ENCODE data around the gene PLEKHG1.

PLEKHG1 gene

DNA sequence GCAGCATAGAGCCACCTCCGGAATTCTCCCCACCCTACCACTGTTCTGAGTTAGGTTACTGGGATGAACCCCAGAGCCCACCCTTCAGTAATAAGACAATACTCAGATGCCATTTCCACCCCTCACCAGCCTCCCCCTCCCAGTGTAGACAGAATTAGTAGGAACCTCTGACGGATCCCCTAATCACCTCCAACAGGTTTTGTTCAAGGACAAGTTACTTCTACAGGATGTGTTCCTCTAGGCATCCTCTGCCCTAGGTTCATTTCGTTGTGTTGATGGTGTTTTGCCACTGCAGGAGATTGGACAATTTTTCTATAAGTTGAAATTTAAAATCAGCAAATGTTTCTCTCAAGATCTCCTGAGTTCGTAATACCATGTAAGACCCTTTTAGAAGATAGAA, 22.8 kb downstream of the PLEKHG1 start:
- DNase-seq = no peak

DNA sequence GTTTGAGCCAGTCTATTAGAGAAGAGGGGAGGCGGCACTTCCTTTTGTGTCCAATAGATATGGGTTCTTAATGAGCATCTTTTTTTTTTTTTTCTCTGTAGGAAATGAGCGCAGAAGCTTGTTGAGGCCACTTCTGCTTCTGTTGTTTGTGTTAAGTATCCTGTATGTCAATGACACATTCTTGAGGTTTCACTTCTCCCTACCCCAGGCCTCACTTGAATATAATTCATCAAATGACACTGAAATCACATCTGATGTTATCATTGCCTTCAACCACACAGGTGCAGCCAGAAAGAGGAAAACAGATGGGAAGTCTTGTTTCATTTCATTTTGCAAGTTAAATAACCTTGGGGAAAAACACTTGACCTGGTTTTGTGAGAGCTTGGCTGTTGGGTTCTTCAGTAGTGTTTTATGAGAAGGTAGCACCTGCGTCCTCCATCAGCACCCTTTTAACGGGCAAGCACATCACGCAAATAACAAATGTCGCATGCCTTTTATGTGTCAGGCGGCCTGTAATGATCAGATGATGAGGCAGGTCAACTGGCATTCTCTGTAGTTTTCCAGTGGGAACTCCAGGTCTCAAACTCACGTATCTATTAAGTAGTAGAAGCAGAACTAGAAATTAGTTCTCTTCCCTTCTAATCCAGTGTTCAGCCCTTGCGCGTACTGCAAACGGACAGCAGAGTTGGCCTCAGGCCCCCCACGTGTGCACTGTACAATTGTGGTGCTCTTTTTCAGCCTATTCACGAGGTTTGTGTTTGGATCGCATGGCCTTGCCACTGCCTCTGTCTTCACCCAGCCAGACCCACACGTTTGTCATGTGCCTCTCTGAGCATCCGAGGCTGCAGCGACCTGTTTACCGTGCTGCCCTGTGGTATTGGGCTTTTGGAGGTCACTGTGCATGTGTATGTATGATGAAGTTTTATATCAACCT, 23.5 kb downstream of the PLEKHG1 start:
- DNase-seq = no peak

DNA sequence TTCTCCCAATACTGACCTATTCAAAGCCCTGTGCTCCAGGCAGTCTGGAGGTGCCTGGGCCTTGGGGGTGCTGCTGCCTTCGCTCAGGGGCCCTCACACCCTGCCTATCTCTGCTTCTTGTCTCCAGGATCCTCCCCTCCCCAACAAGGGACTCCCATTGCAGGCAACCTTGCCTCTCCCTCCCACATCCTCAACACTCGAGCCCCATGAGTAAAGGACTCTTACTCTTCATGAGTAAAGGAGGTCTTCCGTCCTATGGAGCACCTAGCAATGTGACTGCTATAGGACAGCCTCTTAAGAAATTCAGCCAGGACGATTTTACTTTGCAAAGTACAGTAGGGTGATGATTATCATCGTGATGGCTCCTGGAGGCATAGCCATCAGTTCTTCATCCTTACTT, 24.5 kb downstream of the PLEKHG1 start:
- no peak for DNase-seq

DNA sequence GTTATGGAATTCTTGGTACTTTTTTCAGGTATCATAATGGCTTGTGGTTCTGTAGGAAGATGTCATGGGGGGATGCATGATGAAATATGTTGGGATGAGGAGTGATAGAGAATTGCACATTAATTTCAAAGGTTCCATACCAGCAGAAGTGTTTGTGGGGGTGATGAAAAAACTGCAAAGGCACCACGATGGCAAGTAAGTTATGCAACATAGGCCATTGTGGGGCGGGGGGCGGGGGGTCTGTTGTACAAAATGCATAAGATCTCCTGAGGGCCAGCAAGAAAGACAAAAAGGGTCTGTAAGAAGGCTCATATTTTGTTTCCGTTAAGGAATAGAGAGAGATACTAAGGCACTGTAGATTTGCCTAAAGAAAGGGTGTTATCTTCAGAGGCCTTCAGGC, 26.2 kb downstream of the PLEKHG1 start:
- no peak for DNase-seq

DNA sequence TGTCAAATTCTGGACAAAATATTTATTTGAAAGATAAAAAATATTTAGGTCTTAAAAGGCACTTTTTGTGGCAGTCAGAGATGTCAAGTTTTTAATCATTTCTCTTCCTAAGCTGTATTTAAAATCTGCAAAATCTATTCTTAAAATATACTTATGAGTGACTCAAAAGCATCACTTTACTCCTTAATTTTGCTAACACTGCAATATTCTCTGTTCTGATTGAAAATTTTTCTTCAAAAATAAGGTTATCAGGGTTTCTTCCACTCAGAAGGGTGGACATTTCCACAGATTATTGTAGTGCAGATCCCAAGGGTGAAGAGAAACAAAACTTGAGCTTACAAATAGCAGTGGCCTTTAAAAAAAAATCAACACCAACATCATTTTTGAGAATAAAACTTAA, 27.5 kb downstream of the PLEKHG1 start:
- no peak for DNase-seq

DNA sequence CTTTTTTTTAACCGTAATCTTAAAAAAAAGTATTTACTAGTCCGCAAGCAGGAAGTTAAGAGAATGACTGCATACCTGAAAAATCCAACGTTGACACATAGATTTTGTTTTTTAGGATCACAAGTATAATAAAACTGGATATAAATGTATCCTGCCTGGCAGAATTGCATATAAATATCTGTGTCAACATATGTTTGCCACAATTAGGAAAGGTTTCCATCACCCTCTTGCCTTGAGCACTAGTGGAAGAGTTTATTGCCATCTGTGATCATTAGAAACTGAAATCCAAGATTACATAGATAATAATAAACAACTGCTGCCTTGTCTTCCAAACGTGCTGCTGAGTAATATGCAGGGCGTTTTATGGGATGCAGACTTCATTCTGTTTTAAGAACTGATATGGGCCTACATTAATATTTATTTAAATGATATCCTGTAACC, 27.9 kb downstream of the PLEKHG1 start:
- DNase-seq = no peak

DNA sequence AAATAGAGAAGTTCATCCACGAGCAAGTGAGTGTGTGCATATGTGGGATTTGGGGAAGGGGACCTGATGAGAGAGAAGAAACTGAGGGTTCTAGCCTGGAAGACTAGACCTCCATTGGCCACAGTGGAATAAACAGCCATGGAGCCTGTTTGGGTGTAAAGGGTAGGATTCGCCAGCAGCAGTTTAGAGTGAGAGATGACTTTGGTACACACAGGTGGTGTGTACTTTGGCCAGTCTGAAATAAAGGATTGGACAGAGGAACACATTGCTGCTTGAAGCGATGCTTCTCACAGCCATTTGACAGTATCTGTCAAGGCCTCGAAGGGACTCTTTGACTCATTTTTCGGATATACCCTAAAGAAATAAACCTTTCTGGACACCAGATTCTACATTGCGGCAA, 29.2 kb downstream of the PLEKHG1 start:
- no peak for DNase-seq

DNA sequence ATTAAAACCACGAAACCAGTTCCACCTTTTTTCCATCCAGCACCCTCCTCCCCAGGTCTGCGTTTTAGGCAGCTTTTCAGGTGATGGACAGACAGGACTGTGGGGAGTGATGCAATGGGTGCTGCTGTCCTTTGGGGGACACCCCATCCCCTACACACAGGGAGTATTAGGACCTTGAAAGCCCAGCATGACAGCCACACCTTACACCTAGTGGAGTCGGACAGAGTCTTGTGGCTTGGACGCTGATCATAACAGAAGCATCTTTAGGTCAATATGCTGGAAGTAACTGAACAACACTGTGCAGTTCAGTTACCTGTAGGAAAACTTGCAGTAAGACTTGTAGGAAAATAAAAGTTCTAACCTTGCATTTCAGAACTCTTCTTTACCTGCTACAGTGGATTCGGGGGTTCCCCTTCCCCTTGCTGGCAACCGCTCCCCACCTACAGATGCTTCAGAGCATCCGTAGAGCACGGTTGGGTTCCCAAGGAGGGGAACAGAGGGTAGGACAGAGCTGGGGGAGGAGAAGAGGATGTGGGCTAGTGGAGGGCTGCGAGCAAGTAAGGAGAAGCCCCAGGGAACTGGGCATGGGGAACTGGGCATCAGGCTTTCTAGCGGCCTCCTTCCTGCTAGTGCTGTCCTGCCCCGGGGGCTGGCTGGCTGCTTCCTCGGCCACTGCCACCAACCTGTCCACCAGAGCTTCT, 31.7 kb downstream of the PLEKHG1 start:
- no peak for DNase-seq

- DNase-seq = no peak
These were observed 32.4 kb downstream of the PLEKHG1 start for GRCh38 chr6:150631984-150632642.

- no peak for DNase-seq
These were observed 33.2 kb downstream of the PLEKHG1 start for GRCh38 chr6:150632785-150633485.

DNA sequence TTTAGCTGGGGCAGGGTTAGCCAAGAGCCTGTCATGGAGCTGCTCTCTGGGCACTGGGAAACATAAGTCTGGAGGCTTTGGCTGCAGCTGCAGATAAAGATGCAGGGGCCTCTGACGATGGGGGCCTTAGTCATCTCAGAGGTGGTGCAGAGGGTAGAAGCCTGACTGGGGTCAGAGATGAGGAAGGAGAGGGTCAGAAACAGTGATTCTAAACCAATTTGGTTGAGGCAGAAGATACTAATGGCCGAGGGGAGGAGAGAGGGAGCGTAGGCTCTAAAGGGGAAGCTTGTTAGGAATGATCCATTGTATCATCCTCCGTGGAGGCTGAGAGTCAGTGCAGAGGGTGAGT, 33.8 kb downstream of the PLEKHG1 start:
- DNase-seq = no peak

- no peak for DNase-seq
These were observed 34.7 kb downstream of the PLEKHG1 start for GRCh38 chr6:150634176-150634963.

DNA sequence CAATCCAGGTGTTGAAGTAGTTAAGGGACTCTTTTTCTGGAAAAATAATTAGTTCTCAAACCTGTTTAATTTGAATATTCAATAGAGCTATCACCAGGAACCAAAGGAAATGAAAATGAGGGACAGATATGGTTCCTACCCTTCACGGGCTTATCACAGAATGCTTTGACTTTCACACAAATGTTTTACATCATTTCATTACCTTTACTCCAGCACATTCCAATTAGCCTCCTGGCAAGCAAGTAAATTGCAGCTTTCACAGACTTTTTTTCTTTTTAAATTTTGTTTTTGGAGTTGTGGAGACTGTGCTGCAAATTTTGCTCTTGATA, 35.2 kb downstream of the PLEKHG1 start:
- DNase-seq = no peak

- DNase-seq = no peak
These were observed 36.3 kb downstream of the PLEKHG1 start for GRCh38 chr6:150635906-150636514.

DNA sequence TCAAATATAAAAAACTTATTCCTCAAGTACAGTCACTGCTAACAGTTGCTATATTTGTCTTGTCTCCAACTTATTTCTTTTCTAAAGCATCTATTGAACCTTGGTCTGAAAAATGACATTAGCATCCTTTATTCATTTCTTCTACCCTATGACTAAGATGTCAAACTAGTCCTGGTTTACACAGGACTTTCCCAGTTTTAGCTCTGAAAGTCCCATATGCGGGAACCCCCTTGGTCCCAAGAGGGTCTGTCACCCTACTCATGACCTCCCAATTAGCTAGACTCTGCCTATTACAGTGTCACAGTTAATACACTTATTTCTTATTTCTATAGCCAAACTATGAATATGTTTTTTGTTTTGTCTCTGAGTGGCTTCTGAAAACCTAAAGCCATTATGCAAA, 37.1 kb downstream of the PLEKHG1 start:
- no peak for DNase-seq

DNA sequence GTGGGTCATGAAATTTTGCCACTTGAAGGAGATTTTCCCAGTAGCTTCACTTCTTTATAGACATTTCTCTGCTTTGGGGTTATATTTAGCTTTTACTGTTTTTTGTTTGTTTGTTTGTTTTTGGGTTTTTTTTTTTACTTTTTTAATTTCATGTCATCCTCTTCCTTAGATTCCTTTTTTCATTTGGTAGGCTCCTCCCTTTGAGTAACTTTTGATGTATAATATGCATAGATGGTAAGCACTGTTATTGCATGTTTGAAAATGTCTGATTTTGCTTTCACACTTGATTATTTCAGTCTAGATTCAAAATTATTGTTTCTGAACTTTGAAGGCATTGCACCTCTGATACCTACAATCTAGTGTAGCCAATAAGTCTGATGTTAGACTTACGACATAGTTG, 37.6 kb downstream of the PLEKHG1 start:
- no peak for DNase-seq

GRCh38 chr6:150638267-150638666, 38.6 kb downstream of the PLEKHG1 start:
- no peak for DNase-seq

DNA sequence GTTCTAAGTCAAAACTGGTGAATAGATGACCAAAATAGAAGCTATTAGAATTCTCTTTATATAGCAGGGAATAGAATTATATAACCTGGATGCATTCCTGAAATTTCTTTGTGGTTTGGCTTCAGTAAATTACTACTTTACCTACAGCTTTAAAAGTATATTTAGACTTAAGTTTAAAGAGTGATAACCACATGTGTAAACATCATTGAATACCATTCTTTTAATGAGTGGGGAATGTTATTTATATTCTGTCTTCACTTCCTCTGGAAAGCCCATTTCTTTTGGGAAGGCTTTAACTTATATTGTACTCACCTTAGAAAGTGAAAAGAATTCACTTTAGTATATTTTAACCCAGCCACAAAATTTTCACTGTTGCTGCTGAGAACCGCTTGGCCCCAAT, 39.1 kb downstream of the PLEKHG1 start:
- DNase-seq = no peak

GRCh38 chr6:150639823-150640331, 40.2 kb downstream of the PLEKHG1 start:
- no peak for DNase-seq

GRCh38 chr6:150640556-150641209, 41.0 kb downstream of the PLEKHG1 start:
- DNase-seq = no peak
